ENCODE results near the gene FAM110A.
"Not testable (repeated sequence)": the region's sequence is repeated elsewhere in the genome, so short reads cannot be mapped to it uniquely, and the experiment has no call there.

The FAM110A gene

GRCh38 chr20:824490-824889 is 9.0 kb upstream of the FAM110A start:
- DNase-seq = no peak

GRCh38 chr20:824916-825315 is 8.6 kb upstream of the FAM110A start:
- no peak for DNase-seq

- DNase-seq = no peak
Observed at GRCh38 chr20:825710-826421, 7.6 kb upstream of the FAM110A start.

DNA sequence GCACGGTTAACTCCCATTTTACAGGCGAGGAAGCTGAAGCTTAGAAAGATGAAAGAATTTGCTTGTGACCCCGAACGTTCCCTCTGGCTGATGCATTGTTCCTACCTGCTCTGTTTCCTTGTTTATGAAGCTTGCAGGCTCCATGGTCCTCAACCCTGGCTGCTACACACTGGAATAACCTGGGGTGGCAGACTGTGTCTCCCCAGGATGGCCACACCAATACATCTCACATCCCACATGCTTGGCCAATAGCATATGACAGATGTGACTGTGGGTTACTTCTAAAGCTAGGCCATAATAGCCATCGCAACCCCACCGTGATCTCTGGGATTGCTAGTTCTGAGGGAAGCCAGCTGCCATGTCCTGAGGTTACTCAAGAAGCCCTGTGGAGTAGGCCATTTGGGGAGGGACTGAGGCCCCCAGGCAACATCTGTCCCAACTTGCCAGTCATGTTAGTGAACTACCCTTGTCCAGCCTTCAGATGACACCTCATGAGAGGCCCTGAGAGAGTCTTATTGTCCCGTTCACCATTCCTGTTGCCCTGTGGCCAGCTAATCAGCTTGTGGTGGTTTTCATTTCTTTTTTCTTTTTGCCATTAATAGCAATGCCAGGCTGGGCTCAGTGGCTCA is 6.7 kb upstream of the FAM110A start:
- no peak for DNase-seq

DNA sequence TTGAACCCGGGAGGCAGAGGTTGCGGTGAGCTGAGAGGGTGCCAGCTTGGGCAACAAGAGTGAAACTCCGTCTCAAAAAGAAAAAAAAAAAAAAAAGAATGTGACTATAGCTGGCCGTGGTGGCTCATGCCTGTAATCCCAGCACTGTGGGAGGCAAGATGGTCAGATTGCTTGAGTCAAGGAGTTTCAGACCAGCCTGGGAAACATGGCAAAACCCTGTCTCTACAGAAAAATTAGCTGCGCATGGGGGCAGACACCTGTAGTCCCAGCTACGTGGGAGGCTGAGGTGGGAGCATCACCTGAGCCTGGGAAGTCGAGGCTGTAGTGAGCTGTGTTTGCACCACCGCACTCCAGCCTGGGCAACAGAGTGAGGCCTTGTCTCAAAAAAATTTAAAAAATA is 5.5 kb upstream of the FAM110A start:
- not testable (repeated sequence) for DNase-seq

DNA sequence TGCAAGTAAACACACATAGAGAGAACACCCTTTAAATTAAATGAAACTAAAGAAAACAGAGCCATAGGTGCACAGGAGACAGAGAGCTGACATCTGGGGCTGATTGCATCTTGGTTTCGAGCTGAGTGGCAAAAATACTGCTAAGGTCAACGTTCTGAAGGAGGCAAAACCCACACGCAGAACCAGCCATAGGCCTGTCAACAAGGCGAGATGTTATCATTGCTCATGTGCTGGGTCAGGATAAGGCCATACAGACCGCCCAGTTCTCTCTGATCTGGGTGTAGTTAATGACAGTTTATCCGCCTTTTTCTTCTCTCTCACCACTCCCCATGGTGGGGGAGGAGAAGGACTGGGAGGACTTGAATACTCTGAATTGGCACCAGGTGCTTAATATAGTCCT is 4.5 kb upstream of the FAM110A start:
- DNase-seq = peak; percentile 92

- no peak for DNase-seq
Observed at GRCh38 chr20:829551-829950, 4.0 kb upstream of the FAM110A start.

- no peak for DNase-seq
Observed at GRCh38 chr20:830011-830521, 3.4 kb upstream of the FAM110A start.

GRCh38 chr20:831251-831650 is 2.3 kb upstream of the FAM110A start:
- no peak for DNase-seq

- DNase-seq = no peak
Observed at GRCh38 chr20:831956-832355, 1.6 kb upstream of the FAM110A start.

DNA sequence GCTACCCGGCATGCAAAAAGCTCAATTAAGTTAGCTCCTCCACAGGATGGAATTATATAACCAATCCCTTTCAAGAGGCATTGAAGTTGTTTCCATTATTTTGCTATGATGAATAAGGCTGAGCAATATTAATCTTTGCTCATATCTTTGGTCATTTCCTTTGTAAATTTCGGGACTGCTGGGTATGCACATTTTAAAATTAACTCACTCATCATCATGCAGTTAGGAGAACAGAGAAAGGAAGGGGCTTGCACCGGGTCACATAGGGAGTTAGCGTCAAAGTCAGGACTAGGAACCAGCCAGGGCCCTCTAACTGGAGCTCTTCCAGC is 430 bp upstream of the FAM110A start:
- DNase-seq = no peak

- no peak for DNase-seq
Observed at GRCh38 chr20:834151-834746, 734 bp downstream of the FAM110A start.

GRCh38 chr20:835608-836045 is 2.1 kb downstream of the FAM110A start:
- no peak for DNase-seq

DNA sequence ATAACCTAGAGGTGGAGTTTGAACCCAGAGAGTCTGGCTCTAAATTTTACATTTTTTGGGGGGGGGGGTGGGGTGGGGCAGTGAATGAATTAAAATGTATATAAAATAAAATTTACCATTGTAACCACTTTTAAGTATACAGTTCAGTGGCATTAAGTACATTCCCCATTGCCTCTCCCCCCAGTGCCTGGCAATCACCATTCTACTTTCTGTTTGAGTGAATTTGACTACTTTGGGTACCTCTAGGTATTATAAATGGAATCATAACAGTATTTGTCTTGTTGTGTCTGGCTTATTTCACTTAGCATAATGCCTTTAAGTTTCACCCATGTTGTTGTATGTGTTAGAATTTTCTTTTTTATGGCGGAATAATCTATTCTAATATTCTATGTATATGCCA is 2.7 kb downstream of the FAM110A start:
- no peak for DNase-seq

- no peak for DNase-seq
Observed at GRCh38 chr20:839015-839414, 5.5 kb downstream of the FAM110A start.

GRCh38 chr20:839626-840025 is 6.1 kb downstream of the FAM110A start:
- DNase-seq = no peak

GRCh38 chr20:840503-840857 is 7.0 kb downstream of the FAM110A start:
- no peak for DNase-seq

GRCh38 chr20:840858-841567 is 7.5 kb downstream of the FAM110A start:
- DNase-seq = no peak

DNA sequence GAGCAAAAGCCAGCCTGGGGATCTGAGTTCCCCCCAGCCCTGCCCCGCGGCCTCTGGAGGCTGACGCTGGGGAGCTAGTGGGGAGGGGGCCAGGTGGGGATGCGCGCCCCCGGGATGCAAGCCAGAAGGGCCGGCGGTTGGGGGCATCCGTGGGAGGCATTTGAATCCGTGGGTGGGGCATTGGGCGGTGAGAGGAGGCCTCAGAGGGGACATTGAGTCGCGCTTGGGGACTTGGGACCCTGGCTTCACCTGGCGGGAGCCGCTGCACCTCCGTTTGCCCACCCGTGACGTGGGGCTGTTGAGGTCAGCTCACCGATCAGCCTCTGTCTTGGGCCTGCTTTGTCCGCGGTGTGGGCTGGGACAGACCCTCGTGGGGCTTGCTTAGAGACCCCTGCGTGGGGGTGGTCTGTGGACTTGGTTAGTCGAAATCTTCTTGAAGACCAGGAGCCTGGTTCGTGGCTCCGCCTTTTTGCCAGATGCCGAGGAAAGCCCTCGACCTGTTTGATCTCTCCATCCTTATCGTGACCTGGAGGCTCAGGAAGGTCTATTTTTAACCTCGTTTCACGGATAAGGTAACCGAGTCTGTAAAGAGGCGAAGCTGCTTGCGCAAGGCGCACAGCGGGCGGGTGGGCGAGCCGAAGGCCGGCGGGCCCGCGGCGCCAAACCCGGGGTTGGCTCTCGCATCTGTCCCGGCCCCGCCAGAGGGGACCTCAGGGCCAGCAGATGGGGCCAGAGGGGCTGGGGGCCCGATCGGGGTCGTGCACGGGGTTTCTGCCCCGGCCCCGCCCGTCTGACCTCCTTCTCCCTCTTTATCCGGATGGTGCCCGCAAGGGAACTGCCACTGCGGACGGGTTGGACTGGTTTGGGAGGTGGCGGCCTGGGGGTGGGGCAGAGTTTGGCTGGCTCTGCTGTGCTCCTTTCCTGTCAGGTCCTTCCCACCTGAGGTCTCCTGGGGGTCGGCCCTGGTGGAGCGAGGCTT is 8.3 kb downstream of the FAM110A start:
- no peak for DNase-seq

DNA sequence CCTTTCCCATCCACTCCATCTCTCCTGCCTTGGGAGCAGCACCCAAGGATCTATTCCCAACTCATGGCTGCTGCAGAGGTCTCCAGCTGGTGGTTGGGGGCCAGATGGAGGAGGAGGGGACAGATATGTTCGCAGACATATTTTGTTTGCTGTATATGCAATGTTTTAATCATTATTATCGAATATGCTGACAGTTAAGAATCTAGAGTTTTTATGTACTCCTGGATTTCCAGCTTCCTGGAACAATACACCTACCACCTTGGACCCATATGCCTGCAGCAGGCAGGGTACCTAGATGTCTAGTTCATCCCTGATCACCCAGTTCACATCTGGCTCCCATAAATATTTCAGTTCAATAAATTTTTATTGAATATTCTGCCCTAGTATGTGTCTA is 9.0 kb downstream of the FAM110A start:
- no peak for DNase-seq

GRCh38 chr20:843912-844311 is 10.4 kb downstream of the FAM110A start:
- DNase-seq = no peak

DNA sequence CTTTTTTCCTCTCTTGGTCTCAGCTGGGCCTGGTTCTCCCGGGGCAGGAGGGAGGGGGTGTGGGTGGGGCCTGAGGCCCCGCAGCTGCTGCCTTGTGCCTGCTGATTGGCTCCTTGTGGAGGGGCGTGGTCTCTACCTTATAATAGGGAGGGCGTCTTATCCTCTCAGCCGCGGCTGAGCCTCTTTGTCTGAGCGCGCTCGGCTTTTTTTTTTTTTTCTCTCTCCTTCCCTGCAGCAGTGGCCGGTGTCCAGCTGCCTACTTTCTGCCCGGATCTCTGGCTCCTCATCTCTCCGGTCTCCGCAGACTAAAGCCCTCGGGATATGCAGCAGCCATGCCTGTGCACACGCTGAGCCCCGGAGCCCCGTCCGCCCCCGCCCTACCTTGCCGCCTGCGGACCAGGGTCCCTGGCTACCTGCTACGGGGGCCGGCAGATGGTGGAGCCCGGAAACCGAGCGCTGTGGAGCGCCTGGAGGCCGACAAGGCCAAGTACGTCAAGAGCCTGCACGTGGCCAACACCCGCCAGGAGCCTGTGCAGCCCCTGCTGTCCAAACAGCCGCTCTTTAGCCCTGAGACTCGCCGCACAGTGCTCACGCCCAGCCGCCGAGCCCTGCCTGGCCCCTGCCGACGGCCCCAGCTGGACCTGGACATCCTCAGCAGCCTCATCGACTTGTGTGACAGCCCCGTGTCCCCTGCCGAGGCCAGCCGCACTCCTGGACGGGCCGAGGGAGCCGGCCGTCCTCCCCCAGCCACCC is 11.1 kb downstream of the FAM110A start:
- peak; percentile 91 for DNase-seq

Data from NCI-H2227 treated with DMSO at 0.1 percent for 48 hours (cell line).